Thyroid gland (tissue), 4 donors: ENCODE measurements around the gene PHLDB1. TPM values are rescaled to one million over a fixed set of nuclear protein-coding genes. Genes with fewer than 3 reads are reported as not detected.

ENCODE experiments used
- DNase-seq, 2 donors: peaks; one replicate each; pipeline ENCODE4 v3.0.0-alpha.2; 2019
- H3K27ac ChIP-seq, 3 donors: fragments of 200-600 bp; sonication (generic); 1 replicate in 2 of 3; 2 replicates in 1 of 3; pipeline ENCODE4 v1.5.1; 2016 to 2019; ENCODE audit warnings: mild to moderate bottlenecking in 1 of 3, moderate library complexity in 1 of 3
- H3K27me3 ChIP-seq: fragments of 200-600 bp; sonication (generic); one replicate; pipeline ENCODE4 v1.5.1; 2019
- H3K36me3 ChIP-seq, 2 donors: fragments of 200-600 bp; sonication (generic); one replicate each; pipeline ENCODE4 v1.5.1; 2016 to 2019
- H3K4me1 ChIP-seq, 2 donors: fragments of 200-600 bp; sonication (generic); one replicate each; pipeline ENCODE4 v1.5.1; 2017 to 2019
- H3K4me3 ChIP-seq, 3 donors: fragments of 200-600 bp; sonication (generic); replicated peaks in 1 of 3; 1 replicate in 2 of 3; 2 replicates in 1 of 3; pipeline ENCODE4 v1.5.1; 2016; ENCODE audit warnings: mild to moderate bottlenecking in 1 of 3
- H3K9me3 ChIP-seq: fragments of 200-600 bp; sonication (generic); one replicate; pipeline ENCODE4 v1.5.1; 2017
- CTCF ChIP-seq, 6 experiments: fragments of 200-600 bp in 3 of 6; fragments of 450-650 bp in 3 of 6; sonication (generic) in 3 of 6; IDR thresholded peaks; one replicate each; pipeline ENCODE4 v1.5.1; 2016 to 2019; ENCODE audit warnings: antibody characterized with exemption in 6 of 6, mild to moderate bottlenecking in 2 of 6, inconsistent platforms in 1 of 6, moderate library complexity in 1 of 6
- POLR2A ChIP-seq, 2 donors: fragments of 450-650 bp; IDR thresholded peaks; one replicate each; pipeline ENCODE4 v1.6.1; 2017; ENCODE audit warnings: antibody characterized with exemption in 2 of 2, mild to moderate bottlenecking in 2 of 2, moderate library complexity in 1 of 2
- WGBS, 2 donors: methylation state at CpG; one replicate each; pipeline ENCODE4 v1.1.5; 2017; 5-methylcytosine and 5-hydroxymethylcytosine counted together
- intact Hi-C: fragments of 100-400 bp; cut with DNase I; formaldehyde crosslinking; loops from one replicate; pipeline ENCODE4 v1.15.1; 2023
- total RNA-seq, 4 donors: library from RNA; depleted of rRNA; stranded (reverse); fragments of >200 nt; gene quantifications; one replicate each; pipeline ENCODE4 v1.2.3, GENCODE V29; 2016

The PHLDB1 gene
- total RNA-seq, 4 donors from 2014 or later = 73.2 to 158 (median 120) TPM

- intact Hi-C loops = loop anchor here (5.0 kb wide), 1 partner anchor 49 kb away; the partner anchor contains the start of gene PHLDB1
- no peak overlapping the region for H3K27ac ChIP-seq
- H3K27me3 ChIP-seq = no peaks in the 10 kb centered on the region
- H3K36me3 ChIP-seq = peaks cover 18 to 29% of the 10 kb centered on the region in 2 donors
- 91 to 97% methylated on average over 5 of the region's 5 CpGs for WGBS, 2 donors
- H3K9me3 ChIP-seq = no peaks in the 10 kb centered on the region
- H3K4me1 ChIP-seq = peaks cover 0 to 18% of the 10 kb centered on the region in 2 donors
- no peak overlapping the region for H3K4me3 ChIP-seq
- no peak for TF ChIP-seq CTCF (IDR thresholded peaks at IDR 0.05)
- no peak for TF ChIP-seq POLR2A (IDR thresholded peaks at IDR 0.05)
- no peak for DNase-seq
Observed at GRCh38 chr11:118656563-118657165, 49.2 kb downstream of the PHLDB1 start.

GRCh38 chr11:118657238-118657637 is 49.8 kb downstream of the PHLDB1 start:
- H3K4me1 ChIP-seq = peaks cover 0 to 18% of the 10 kb centered on the region in 2 donors
- no peak overlapping the region for H3K4me3 ChIP-seq
- DNase-seq = no peak
- WGBS, 2 donors = 97% methylated on average over 2 of the region's 2 CpGs
- H3K27me3 ChIP-seq = no peaks in the 10 kb centered on the region
- H3K36me3 ChIP-seq = peaks cover 13 to 24% of the 10 kb centered on the region in 2 donors
- H3K9me3 ChIP-seq = no peaks in the 10 kb centered on the region
- TF ChIP-seq POLR2A (IDR thresholded peaks at IDR 0.05) = no peak
- no peak for TF ChIP-seq CTCF (IDR thresholded peaks at IDR 0.05)
- intact Hi-C loops = loop anchor here (5.0 kb wide), 1 partner anchor 50 kb away; the partner anchor contains the start of gene PHLDB1
- no peak overlapping the region for H3K27ac ChIP-seq

- no peak overlapping the region for H3K4me3 ChIP-seq
- H3K27ac ChIP-seq = no peak overlapping the region
- intact Hi-C loops = loop anchor here (5.0 kb wide), 1 partner anchor 51 kb away; the partner anchor contains the start of gene PHLDB1
- WGBS, 2 donors = 84 to 86% methylated on average over 11 to 16 of the region's 16 CpGs
- peaks cover 0 to 18% of the 10 kb centered on the region in 2 donors for H3K4me1 ChIP-seq
- TF ChIP-seq CTCF (IDR thresholded peaks at IDR 0.05) (no peak), POLR2A (IDR thresholded peaks at IDR 0.05) (no peak)
- no peaks in the 10 kb centered on the region for H3K27me3 ChIP-seq
- peaks cover 13 to 24% of the 10 kb centered on the region in 2 donors for H3K36me3 ChIP-seq
- DNase-seq = no peak
- no peaks in the 10 kb centered on the region for H3K9me3 ChIP-seq
Observed at GRCh38 chr11:118657709-118658428, 50.5 kb downstream of the PHLDB1 start.

- intact Hi-C loops = loop anchor here (5.0 kb wide), 1 partner anchor 51 kb away; the partner anchor contains the start of gene PHLDB1
- peaks cover 13 to 24% of the 10 kb centered on the region in 2 donors for H3K36me3 ChIP-seq
- H3K27me3 ChIP-seq = no peaks in the 10 kb centered on the region
- H3K27ac ChIP-seq = peak overlapping the region; percentile 14 to 58 (median 53)
- TF ChIP-seq CTCF (IDR thresholded peaks at IDR 0.05) = peak in 1 of 6 experiments; percentile 26
- TF ChIP-seq POLR2A (IDR thresholded peaks at IDR 0.05) = no peak
- peak; percentile 46 to 49 for DNase-seq
- H3K4me3 ChIP-seq = no peak overlapping the region
- peaks cover 0 to 18% of the 10 kb centered on the region in 2 donors for H3K4me1 ChIP-seq
- 52 to 61% methylated on average over 5 to 10 of the region's 16 CpGs for WGBS, 2 donors
- H3K9me3 ChIP-seq = no peaks in the 10 kb centered on the region
Observed at GRCh38 chr11:118658429-118659313, 51.3 kb downstream of the PHLDB1 start.
